NOMO-1 treated with DMSO at 0.1 percent for 48 hours (cell line): Measurements from ENCODE around the gene SCML1.
"Not testable (repeated sequence)": the region's sequence is repeated elsewhere in the genome, so short reads cannot be mapped to it uniquely, and the experiment has no call there.

ENCODE experiments used
- DNase-seq: peaks from one replicate; lab custom pipeline; 2025; ENCODE audit not compliant: unreplicated experiment; lab: John Stamatoyannopoulos, UW

SCML1 gene

DNA sequence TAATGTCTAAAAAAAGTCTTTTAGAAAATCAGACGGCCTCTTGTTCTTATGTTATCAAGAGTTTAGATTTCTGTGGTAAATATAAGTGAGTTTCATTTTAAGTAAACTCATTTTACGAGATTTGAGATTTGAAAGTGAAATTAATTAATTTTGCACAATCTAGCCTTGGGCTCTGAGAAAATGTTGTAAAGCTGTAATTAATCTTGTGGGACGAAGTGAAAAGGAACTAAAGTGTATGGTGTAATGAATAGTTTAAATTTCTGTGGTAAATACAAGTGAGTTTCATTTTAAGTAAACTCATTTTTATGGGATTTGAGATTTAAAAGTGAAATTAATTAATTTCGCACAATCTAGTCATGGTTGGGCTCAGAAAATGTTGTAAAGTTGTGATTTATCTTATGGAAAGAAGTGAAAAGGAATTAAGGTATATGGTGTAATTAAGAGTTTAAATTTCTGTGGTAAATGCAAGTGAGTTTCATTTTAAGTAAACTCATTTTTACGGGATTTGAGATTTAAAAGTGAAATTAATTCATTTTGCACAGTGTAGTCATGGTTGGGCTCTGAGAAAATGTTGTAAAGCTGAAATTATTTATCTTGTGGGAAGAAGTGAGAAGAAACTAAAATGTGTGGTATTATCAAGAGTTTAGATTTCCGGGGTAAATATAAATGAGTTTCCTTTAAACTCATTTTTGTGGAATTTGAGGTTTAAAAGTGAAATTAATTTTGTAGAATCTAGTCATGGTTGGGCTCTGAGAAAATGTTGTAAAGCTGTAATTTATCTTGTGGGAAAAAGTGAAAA, 1.6 kb downstream of the SCML1 start:
- DNase-seq, result peak; percentile 38

DNA sequence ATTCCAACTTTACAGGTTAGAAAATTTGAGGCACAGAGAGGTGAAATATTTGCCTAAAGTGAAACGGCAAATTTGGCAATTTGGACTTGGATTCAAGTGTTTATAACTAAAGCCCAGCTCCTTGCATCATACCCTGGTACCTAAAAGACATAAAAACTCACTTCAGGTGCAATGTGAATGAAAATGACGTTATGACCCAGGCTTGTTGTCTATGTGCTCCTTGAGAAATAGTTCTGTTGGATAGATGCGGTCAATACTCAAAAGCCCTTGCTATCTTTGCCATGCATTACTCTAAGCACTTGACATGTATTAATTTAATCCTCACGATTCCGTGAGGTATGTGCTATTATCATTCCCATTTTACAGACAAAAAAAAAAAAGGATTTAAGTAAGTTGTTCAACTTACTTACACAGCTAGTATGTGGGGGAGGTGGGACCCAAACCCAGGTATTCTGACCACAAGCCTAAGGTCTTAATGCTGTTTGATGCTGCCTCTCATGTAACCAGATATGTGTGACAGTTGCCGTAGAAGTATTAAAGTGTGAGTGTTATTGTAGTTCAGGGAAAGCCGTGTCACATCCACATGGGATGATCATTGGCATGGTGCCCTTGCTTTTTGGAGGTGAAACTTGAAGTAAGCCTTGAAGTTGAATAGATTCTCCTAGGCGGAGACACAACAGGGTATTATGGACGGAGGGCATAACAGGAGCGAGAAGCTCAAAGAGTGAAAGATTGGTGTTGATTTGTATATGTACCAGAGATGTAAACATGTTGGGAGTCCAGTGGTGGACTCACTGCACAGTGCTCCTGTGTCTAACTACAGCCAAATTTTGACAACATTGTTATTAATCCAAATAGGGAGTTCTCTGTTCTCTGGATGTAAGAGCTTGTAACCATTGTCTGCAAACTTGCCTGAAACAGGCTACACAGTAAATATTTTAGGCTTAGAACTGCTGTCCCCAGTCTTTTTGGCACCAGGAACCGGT, 3.1 kb downstream of the SCML1 start:
- DNase-seq, result no peak

DNA sequence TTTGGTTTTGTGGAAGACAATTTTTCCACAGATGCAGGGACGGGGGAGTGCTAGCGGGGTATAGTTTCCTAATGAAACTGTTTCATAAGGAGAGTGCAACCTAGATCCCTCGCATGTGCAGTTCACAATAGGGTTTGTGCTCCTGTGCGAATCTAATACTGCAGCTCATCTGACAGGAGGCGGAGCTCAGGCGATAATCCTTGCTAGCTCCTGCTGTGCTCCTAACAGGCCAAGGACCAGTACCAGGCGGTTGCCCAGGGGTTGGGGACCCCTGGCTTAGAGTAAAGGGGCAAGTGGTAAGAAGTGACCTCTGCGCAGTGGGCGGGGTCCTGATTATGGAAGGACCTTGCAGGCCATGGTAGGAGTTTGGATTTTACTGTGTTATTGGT, 3.8 kb downstream of the SCML1 start:
- no peak for DNase-seq

DNA sequence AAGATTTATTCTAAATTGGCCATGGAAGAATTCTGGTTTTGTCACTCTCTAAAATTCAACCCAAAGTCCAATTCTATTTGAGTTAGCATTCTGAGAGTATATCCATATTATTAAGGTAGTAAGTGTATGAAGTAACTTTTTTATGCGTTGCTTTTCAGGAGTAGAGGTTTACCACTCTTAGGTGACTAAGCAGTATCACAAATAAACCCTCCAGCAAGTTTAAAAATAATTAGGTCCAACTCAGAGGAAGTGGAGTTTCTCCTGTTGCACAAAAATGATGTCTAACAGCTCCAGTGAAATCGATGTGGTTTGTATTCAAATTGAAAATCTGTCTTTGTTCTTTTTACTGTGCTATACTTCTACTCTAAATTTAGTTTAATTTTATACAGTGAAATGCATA, 6.6 kb downstream of the SCML1 start:
- DNase-seq, result peak; percentile 71

DNA sequence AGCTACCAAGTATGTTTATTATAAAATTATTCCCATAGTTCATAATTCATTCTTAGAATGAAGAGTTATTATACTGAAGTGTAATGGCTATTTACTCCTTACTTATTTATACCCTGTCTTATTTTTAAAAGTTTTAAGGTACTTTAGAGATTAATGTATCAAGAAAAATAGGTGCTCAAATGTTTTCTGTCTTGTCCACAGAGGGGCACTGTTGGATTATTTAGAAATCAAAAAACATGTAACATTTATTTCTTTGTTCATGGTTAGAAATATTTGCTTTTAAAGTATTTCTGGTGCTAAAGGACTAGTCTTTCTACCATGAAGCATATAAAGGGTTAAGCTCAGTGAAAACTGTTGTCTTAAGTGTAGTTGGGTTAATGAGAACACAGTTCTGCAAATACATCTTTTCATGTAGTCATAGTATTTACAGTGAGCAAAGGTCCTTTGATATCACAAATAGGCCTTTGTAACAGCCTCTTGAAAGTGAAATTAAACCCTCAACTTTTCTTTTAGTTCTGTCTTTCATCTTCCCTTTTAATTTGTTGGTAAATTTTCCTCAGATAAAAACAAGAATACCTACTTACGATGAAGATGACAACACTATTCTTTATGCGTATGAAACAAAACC, 7.7 kb downstream of the SCML1 start:
- DNase-seq, result no peak

DNA sequence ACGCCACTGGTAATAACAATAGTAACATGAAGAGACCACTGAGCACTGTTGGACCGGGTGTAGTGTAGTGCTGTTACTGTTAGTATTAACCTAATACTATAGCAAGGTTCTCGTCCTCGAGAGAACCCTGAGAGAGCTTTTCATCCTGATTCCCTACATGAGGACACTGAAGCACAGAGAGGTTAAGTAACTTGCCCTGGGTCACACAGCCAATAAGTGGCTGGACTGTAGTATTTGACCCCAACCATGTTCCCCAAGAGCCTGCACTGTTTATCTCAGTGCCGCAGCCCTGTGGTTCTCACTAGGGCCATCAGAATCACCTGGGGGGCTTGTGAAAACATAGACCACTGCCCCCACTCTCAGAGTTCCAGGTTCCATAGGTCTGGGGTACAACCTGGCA, 10.4 kb downstream of the SCML1 start:
- no peak for DNase-seq

DNA sequence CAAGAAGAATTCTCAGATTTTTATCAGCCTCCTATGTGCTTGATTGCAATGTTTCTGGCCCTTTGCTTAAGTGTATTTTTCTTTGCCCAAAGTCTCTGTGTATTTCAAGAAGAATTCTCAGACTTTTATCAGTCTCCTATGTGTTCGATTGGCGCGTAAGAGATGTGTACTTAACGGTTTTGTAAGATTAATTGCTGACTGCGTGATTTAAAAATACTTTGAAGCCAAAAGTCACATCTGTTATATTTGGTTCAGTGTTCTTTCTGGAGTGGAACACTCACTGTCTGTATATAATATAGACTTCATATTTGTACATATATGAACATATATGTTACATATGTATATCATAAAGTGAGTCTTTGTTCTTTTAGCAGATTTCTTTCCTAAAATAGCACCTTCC, 11.4 kb downstream of the SCML1 start:
- DNase-seq, result no peak

DNA sequence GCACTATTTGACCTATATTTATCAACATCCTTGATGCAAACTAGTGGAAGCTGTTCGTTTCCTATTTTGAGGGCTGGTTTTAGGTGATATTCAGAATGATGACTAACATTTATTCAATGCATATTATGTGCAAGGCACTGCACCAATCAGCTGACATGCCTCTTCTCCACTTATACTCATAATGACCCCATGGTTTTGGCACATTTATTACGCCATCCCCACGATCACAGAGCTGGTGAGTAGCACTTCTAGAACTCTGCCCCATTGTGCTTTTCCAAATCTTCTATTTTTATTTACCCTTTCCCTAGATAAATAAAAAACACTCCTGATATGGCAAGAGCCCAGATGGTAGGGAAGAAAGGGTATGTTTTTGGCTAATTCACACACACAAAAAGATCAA, 13.1 kb downstream of the SCML1 start:
- DNase-seq, result no peak

DNA sequence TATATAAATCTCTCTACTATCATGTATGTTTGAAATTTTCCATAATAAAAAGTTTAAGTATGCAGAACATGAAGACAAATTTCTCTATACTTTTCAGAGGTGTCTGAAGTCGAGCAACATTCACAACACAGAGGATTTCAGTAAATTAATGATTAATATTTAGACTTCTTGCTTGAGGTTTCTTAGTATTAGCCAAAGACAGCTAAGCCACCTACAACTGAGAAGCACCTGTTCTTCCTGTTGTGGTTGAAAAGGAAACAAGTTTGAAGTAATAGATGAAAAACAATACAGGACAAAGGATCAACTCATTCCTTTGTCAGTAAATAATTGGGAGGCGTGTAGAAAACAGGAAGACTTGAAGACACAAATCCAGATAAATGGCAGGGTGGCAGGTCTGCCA, 21.1 kb downstream of the SCML1 start:
- DNase-seq, result no peak

DNA sequence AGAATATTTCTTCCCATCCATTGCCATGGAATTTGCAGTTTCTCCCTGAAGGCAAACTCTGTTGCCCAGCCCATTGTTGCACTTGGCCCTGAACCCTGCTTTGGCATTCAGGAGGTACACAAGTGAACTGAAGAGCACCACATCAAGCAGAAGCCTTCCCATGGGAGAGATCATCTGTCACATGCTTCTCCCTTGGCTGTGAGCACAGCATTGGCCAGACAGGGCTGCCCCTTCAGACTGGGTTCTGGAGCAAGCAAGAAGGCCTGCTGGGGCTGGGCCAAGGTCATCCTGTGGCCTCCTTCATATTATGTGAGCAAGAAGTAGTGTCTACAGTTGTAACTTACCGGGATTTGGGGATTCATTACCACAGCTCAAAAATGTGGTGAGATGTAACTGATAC, 22.7 kb downstream of the SCML1 start:
- no peak for DNase-seq

DNA sequence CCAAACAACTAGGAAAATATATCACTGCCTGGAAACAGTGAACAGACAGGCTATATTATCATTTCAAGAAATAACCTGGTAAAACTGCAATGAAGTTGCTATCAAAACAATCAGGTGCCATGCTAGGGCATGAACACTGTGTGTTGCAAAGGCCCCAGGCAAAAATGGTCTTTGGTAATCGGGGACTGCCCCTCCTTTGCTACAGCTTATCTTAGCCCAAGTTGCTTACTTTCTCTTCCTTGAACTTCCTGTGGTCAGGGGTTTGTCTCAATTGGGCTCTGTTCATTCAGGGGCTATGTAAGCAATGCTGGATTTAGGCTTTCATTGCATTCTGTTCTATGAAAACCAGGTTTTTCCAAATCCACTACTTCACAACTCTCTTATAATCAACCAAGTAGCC, 30.4 kb downstream of the SCML1 start:
- DNase-seq, result no peak

DNA sequence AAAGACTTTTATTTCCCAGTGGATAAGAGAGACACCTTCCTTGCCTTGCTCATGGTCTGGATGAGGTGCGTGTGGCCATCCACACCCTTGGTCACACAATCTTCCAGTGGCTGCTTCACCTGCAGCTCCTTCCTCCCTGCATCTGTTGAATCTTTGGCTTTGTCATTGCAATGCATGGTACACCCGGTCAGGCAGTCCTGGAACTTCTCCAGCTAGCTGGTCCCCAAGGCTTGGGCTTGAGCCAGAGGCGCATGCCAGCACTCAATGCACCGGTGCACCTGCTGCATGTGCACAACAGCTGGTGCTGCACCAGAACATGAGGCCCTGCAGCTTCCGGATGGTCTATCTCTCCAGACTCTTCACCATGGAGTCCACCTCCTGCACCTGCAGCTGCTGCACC, 31.7 kb downstream of the SCML1 start:
- no peak for DNase-seq

DNA sequence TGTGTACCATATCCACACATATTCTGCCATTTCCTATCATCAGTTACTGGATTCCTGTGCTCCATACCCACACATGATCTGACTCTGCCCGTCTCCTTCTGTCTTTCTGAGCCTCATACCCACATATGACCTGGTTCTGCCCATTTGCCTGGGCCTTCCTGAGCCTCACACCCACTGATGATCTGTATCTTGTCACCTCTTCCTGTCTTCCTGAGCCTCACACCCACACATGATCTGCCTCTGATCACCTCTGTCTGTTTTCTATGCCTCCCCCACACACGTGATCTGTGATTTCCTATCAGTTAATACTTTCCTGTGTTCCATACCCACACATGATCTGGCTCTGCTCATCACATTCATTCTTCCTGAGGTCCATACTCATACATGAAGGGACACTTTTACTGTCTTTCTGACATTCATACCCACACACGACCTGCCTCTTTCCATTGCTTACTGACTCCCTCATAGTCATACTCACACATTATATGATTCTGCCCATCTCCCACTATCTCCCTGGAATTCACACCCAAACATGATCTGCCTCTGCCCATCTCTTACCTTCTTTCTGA, 32.5 kb downstream of the SCML1 start:
- DNase-seq, result no peak

DNA sequence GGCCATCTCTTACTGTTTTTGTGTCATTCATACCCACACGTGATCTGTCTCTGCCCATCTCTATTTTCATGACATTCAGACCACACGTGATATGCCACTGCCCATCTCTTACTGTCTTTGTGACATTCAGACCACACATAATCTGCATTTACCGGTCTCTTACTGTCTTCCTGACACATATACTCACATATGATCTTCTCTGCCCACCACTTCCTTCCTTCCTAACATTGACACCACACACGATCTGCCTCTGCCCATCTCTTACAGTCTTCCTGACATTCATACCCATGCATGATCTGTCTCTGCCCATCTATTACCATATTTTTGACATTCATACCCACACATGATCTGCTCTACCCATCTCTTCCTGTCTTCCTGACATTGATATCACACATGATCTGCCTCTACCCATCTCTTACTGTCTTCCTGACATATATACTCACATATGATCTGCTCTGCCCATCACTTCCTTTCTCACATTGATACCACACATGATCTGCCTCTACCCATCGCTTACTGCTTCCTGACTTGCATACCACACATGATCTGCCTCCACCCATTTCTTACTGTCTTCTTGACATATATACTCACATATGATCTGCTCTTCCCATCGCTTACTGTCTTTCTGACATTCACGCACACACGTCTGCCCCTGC, 36.1 kb downstream of the SCML1 start:
- no peak for DNase-seq

DNA sequence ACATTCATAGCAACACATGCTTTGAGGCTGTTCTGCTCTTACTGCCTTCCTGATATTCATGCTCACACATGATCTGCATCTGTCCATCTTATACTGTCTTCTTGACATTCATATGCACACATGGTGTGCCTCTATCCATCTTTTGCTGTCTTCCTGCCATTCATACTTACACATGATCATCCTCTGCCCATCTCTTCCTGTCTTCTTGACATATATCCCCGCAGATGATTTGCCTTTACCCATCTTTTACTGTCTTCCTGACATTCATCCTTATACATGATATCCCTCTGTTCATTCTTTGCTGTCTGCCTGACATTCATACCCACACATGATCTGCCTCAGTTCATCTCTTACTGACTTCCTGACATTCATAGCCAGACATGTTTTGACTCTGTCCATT, 36.8 kb downstream of the SCML1 start:
- no peak for DNase-seq

DNA sequence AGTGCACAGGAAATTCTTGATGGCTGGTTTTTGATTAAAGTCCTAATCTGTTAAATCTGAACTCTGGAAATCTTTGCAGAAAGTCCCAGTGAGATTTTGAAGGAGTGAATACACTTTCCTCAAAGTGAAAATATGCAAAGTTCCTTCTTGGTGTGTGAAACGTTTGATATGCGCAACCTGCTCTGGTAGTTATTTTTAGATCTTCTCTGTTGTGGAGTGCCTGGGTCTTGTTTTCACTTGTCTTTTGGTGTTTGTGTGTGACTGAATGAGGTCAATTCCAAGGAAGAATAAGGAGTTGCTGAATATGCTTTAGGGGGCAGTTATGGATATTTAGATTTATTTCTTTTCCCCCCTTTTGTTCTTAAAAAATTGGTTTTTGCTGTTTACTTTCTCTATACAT, 41.7 kb downstream of the SCML1 start:
- DNase-seq, result no peak

DNA sequence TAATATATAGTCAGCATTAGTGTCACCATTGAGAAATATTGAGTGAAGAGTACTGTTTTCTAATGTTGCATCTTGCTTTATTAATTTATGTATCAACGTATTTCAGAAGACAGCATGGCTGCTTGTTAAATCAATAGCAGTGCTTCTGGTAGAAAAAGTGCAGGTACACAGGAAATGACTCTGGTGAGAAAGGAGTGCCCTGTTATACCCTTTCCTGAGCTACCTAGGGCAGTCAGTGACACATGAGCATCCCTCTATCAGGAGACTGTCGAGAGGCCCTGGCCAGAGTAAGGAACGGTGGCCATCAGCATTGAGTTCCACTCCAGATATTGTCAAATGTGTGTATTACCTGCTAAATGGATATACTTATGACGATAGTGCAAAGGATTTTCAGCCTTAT, 42.1 kb downstream of the SCML1 start:
- no peak for DNase-seq

DNA sequence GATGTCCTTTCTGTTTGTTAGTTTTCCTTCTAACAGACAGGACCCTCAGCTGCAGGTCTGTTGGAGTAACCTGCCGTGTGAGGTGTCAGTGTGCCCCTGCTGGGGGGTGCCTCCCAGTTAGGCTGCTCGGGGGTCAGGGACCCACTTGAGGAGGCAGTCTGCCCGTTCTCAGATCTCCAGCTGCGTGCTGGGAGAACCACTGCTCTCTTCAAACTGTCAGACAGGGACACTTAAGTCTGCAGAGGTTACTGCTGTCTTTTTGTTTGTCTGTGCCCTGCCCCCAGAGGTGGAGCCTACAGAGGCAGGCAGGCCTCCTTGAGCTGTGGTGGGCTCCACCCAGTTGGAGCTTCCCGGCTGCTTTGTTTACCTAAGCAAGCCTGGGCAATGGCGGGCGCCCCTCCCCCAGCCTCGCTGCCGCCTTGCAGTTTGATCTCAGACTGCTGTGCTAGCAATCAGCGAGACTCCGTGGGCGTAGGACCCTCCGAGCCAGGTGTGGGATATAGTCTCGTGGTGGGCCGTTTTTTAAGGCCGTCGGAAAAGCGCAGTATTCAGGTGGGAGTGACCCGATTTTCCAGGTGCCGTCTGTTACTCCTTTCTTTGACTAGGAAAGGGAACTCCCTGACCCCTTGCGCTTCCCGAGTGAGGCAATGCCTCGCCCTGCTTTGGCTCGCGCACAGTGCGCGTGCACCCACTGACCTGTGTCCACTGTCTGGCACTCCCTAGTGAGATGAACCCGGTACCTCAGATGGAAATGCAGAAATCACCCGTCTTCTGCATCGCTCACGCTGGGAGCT, 49.5 kb downstream of the SCML1 start:
- not testable (repeated sequence) for DNase-seq

DNA sequence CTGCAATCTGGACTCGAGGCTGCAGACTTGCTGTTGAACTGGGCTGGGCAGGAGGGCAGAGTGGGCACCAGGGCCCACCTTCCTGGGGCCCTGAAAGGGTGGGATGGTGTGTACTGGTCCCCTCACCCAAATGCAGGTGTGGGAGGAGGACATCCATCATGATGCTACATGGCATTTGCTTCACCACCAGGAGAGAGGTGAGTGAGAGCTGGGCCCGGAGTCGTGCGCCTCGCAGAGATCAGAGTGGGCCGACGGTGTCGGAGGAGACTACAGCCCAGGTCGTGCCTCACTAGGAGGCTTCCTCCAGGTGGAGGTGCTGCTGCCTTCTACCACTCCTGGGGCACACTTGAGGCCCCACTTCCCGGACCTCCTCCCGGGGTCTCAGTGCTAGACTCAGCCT, 50.3 kb downstream of the SCML1 start:
- no peak for DNase-seq

DNA sequence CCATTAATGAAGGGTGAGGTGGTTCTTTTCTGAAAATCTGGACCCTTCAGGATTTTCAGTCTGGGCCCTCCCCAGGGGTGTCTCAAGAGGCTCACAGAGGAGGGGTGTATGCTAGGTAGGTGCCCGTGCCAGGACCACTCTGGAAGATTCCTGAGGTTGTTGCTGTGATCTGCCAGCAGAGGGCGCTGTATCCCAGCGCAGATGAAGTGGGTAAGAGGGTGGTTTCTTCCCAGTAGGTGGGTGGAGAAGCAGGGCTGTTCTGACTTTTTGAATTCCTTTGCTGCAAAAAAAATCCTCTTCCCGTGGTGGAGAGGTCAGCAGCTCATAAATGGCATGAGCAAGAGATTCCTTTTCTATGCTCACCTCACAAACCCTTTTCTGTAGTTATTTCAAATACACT, 51.1 kb downstream of the SCML1 start:
- peak; percentile 24 for DNase-seq
